ENCODE measurements around the gene CD160. TPM values are rescaled to one million over a fixed set of nuclear protein-coding genes. Genes with fewer than 3 reads are reported as not detected.

CD160 gene
- total and polyA plus RNA-seq, 2 experiments from 2014 or later = 0.06 TPM; not detected in 1

- H3K27me3 Mint-ChIP-seq (ENCODE audit: insufficient read depth, low read depth, poor library complexity) = peaks cover 11% of the 10 kb centered on the region
- H3K4me1 Mint-ChIP-seq = peaks cover 3% of the 10 kb centered on the region; the same call in 2 of the 3 replicates
- Histone ChIP-seq H3K4me3 (no peak overlapping the region), H4K20me1 (replicated peaks; ENCODE audit: insufficient read depth) (no peaks in the 10 kb centered on the region), H3F3A (replicated peaks; ENCODE audit: low read depth) (no peaks in the 10 kb centered on the region), H3K9me2 (ENCODE audit: insufficient read depth) (0 out of 2 replicates have a peak, but pooled peaks cover 4% of the 10 kb centered on the region), H3K79me2 (replicated peaks; ENCODE audit: insufficient read depth) (no peaks in the 10 kb centered on the region), H3K27me3 (ENCODE audit: insufficient read depth) (no peaks in the 10 kb centered on the region), H3K36me3 (ENCODE audit: insufficient read depth) (no peaks in the 10 kb centered on the region), H3K27ac (ENCODE audit: low read depth) (no peak overlapping the region), H3K4me1 (ENCODE audit: insufficient read depth) (no peaks in the 10 kb centered on the region), H3K4me2 (no peak overlapping the region), H2AFZ (no peak overlapping the region)
- no peaks in the 10 kb centered on the region for H3K36me3 Mint-ChIP-seq (ENCODE audit: low read depth)
- peak; percentile 52; the same call in 2 of the 3 replicates for ATAC-seq
- H3K27ac Mint-ChIP-seq = no peak overlapping the region
- H3K4me3 Mint-ChIP-seq = no peak overlapping the region
- DNase-seq (ENCODE audit: low spot score) = no peak
- TF ChIP-seq ZNF331 (CRISPR knock-in tag; IDR thresholded peaks at IDR 0.05; ENCODE audit: low read depth) = no peak
- TF ChIP-seq, protein P1, sequence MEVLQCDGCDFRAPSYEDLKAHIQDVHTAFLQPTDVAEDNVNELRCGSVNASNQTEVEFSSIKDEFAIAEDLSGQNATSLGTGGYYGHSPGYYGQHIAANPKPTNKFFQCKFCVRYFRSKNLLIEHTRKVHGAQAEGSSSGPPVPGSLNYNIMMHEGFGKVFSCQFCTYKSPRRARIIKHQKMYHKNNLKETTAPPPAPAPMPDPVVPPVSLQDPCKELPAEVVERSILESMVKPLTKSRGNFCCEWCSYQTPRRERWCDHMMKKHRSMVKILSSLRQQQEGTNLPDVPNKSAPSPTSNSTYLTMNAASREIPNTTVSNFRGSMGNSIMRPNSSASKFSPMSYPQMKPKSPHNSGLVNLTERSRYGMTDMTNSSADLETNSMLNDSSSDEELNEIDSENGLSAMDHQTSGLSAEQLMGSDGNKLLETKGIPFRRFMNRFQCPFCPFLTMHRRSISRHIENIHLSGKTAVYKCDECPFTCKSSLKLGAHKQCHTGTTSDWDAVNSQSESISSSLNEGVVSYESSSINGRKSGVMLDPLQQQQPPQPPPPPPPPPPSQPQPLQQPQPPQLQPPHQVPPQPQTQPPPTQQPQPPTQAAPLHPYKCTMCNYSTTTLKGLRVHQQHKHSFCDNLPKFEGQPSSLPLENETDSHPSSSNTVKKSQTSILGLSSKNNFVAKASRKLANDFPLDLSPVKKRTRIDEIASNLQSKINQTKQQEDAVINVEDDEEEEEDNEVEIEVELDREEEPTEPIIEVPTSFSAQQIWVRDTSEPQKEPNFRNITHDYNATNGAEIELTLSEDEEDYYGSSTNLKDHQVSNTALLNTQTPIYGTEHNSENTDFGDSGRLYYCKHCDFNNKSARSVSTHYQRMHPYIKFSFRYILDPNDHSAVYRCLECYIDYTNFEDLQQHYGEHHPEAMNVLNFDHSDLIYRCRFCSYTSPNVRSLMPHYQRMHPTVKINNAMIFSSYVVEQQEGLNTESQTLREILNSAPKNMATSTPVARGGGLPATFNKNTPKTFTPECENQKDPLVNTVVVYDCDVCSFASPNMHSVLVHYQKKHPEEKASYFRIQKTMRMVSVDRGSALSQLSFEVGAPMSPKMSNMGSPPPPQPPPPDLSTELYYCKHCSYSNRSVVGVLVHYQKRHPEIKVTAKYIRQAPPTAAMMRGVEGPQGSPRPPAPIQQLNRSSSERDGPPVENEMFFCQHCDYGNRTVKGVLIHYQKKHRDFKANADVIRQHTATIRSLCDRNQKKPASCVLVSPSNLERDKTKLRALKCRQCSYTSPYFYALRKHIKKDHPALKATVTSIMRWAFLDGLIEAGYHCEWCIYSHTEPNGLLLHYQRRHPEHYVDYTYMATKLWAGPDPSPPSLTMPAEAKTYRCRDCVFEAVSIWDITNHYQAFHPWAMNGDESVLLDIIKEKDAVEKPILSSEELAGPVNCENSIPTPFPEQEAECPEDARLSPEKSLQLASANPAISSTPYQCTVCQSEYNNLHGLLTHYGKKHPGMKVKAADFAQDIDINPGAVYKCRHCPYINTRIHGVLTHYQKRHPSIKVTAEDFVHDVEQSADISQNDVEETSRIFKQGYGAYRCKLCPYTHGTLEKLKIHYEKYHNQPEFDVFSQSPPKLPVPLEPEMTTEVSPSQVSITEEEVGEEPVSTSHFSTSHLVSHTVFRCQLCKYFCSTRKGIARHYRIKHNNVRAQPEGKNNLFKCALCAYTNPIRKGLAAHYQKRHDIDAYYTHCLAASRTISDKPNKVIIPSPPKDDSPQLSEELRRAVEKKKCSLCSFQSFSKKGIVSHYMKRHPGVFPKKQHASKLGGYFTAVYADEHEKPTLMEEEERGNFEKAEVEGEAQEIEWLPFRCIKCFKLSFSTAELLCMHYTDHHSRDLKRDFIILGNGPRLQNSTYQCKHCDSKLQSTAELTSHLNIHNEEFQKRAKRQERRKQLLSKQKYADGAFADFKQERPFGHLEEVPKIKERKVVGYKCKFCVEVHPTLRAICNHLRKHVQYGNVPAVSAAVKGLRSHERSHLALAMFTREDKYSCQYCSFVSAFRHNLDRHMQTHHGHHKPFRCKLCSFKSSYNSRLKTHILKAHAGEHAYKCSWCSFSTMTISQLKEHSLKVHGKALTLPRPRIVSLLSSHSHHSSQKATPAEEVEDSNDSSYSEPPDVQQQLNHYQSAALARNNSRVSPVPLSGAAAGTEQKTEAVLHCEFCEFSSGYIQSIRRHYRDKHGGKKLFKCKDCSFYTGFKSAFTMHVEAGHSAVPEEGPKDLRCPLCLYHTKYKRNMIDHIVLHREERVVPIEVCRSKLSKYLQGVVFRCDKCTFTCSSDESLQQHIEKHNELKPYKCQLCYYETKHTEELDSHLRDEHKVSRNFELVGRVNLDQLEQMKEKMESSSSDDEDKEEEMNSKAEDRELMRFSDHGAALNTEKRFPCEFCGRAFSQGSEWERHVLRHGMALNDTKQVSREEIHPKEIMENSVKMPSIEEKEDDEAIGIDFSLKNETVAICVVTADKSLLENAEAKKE (CRISPR knock-in tag; IDR thresholded peaks at IDR 0.05) = no peak
- no peak for TF ChIP-seq CREB1 (CRISPR knock-in tag; IDR thresholded peaks at IDR 0.05; ENCODE audit: low read depth)
- TF ChIP-seq JUNB (IDR thresholded peaks at IDR 0.05; ENCODE audit: unreplicated experiment) = no peak
- TF ChIP-seq ETS1 (IDR thresholded peaks at IDR 0.05) = no peak
- no peak for TF ChIP-seq NANOG (IDR thresholded peaks at IDR 0.05; ENCODE audit: borderline replicate concordance)
- no peak for TF ChIP-seq STAT1 (IDR thresholded peaks at IDR 0.05; ENCODE audit: unreplicated experiment)
- no peak for TF ChIP-seq EZH2phosphoT487 (IDR thresholded peaks at IDR 0.05; ENCODE audit: unreplicated experiment)
- TF ChIP-seq, protein P2, sequence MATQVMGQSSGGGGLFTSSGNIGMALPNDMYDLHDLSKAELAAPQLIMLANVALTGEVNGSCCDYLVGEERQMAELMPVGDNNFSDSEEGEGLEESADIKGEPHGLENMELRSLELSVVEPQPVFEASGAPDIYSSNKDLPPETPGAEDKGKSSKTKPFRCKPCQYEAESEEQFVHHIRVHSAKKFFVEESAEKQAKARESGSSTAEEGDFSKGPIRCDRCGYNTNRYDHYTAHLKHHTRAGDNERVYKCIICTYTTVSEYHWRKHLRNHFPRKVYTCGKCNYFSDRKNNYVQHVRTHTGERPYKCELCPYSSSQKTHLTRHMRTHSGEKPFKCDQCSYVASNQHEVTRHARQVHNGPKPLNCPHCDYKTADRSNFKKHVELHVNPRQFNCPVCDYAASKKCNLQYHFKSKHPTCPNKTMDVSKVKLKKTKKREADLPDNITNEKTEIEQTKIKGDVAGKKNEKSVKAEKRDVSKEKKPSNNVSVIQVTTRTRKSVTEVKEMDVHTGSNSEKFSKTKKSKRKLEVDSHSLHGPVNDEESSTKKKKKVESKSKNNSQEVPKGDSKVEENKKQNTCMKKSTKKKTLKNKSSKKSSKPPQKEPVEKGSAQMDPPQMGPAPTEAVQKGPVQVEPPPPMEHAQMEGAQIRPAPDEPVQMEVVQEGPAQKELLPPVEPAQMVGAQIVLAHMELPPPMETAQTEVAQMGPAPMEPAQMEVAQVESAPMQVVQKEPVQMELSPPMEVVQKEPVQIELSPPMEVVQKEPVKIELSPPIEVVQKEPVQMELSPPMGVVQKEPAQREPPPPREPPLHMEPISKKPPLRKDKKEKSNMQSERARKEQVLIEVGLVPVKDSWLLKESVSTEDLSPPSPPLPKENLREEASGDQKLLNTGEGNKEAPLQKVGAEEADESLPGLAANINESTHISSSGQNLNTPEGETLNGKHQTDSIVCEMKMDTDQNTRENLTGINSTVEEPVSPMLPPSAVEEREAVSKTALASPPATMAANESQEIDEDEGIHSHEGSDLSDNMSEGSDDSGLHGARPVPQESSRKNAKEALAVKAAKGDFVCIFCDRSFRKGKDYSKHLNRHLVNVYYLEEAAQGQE (IDR thresholded peaks at IDR 0.05; ENCODE audit: unreplicated experiment) = no peak
- TF ChIP-seq EZH2 (IDR thresholded peaks at IDR 0.05; ENCODE audit: low read depth, unreplicated experiment) = no peak
- TF ChIP-seq CTCF (conservative IDR thresholded peaks at IDR 0.05; ENCODE audit: low read depth in 2 of 2) = no peak
- no peak for TF ChIP-seq POLR2AphosphoS5 (IDR thresholded peaks at IDR 0.05; ENCODE audit: low read depth)
- H3K9me3 Mint-ChIP-seq = no peaks in the 10 kb centered on the region
Observed at GRCh38 chr1:145690587-145691558, 28.4 kb upstream of the CD160 start.
